ENCODE measurements around the gene PREX1.
"Not testable (repeated sequence)": the region's sequence is repeated elsewhere in the genome, so short reads cannot be mapped to it uniquely, and the experiment has no call there.

PREX1 gene

GRCh38 chr20:48601798-48602197 is 226.0 kb downstream of the PREX1 start:
- peaks cover 18% of the 10 kb centered on the region for H3K27me3 ChIP-seq (ENCODE audit: insufficient read depth, low read depth)
- no peak for TF ChIP-seq CTCF (conservative IDR thresholded peaks at IDR 0.05; ENCODE audit: low read depth, low read length)
- H3K36me3 ChIP-seq (ENCODE audit: insufficient read depth) = no peaks in the 10 kb centered on the region
- H3K4me3 ChIP-seq (IDR thresholded peaks at IDR 0.05; ENCODE audit: insufficient read depth, low read depth, low read length) = no peak overlapping the region
- no peaks in the 10 kb centered on the region for H4K20me1 ChIP-seq (ENCODE audit: insufficient read depth)
- H3K4me2 ChIP-seq = no peak overlapping the region
- H3K27ac ChIP-seq = no peak overlapping the region
- no peak overlapping the region for H3K9ac ChIP-seq
- H3K79me2 ChIP-seq (ENCODE audit: insufficient read depth, low read depth) = no peaks in the 10 kb centered on the region
- H3K4me1 ChIP-seq (ENCODE audit: low read depth, poor library complexity, severe bottlenecking) = no peaks in the 10 kb centered on the region
- H2AFZ ChIP-seq (ENCODE audit: low read depth) = no peak overlapping the region

GRCh38 chr20:48600470-48600945 is 227.3 kb downstream of the PREX1 start:
- no peaks in the 10 kb centered on the region for H3K4me1 ChIP-seq (ENCODE audit: low read depth, poor library complexity, severe bottlenecking)
- no peak overlapping the region for H3K27ac ChIP-seq
- peaks cover 18% of the 10 kb centered on the region for H3K27me3 ChIP-seq (ENCODE audit: insufficient read depth, low read depth)
- no peak overlapping the region for H2AFZ ChIP-seq (ENCODE audit: low read depth)
- H3K4me3 ChIP-seq (IDR thresholded peaks at IDR 0.05; ENCODE audit: insufficient read depth, low read depth, low read length) = no peak overlapping the region
- H3K9ac ChIP-seq = no peak overlapping the region
- TF ChIP-seq CTCF (conservative IDR thresholded peaks at IDR 0.05; ENCODE audit: low read depth, low read length) = no peak
- H4K20me1 ChIP-seq (ENCODE audit: insufficient read depth) = no peaks in the 10 kb centered on the region
- H3K4me2 ChIP-seq = no peak overlapping the region
- no peaks in the 10 kb centered on the region for H3K36me3 ChIP-seq (ENCODE audit: insufficient read depth)
- H3K79me2 ChIP-seq (ENCODE audit: insufficient read depth, low read depth) = no peaks in the 10 kb centered on the region

- Histone ChIP-seq H3K27me3 (ENCODE audit: insufficient read depth, low read depth) (peaks cover 21% of the 10 kb centered on the region), H3K27ac (no peak overlapping the region), H3K79me2 (ENCODE audit: insufficient read depth, low read depth) (no peaks in the 10 kb centered on the region), H3K4me3 (IDR thresholded peaks at IDR 0.05; ENCODE audit: insufficient read depth, low read depth, low read length) (no peak overlapping the region), H3K9ac (no peak overlapping the region), H3K4me1 (ENCODE audit: low read depth, poor library complexity, severe bottlenecking) (no peaks in the 10 kb centered on the region), H4K20me1 (ENCODE audit: insufficient read depth) (no peaks in the 10 kb centered on the region), H3K36me3 (ENCODE audit: insufficient read depth) (no peaks in the 10 kb centered on the region), H3K4me2 (no peak overlapping the region), H2AFZ (ENCODE audit: low read depth) (no peak overlapping the region)
- TF ChIP-seq CTCF (conservative IDR thresholded peaks at IDR 0.05; ENCODE audit: low read depth, low read length) = no peak
These were observed 227.9 kb downstream of the PREX1 start for GRCh38 chr20:48599748-48600469.

DNA sequence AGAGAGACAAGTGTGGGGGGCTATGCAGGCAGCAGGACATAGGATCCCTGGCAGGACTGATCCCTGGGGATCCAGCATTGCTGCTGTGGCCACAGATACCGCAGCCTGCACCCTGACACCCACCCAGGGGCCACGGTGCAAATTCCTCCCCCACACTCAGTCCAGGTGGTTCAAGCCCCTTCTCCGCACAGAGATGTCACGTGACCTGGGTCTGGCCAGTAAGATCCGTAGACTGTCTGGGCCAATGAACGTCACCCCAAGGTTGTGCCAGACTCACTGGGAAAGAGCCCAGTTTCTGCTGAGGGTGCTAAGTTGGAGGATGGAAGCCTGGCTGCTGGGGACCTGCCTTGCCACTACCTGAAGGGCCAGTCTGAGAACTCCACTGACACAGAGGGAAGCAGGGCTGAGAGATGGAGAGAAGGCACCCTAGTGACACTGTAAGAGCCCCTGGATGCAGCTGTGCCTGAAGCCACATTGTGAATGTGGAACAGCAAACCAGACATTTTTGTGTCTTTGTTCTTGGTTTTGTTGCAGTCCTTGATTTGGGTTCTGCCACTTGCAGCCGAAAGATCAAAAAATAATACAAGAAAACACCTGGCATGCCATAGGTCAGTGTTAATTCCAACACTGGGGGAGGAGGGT is 228.6 kb downstream of the PREX1 start:
- H3K27me3 ChIP-seq (ENCODE audit: insufficient read depth, low read depth) = peaks cover 15% of the 10 kb centered on the region
- no peak overlapping the region for H3K4me2 ChIP-seq
- no peaks in the 10 kb centered on the region for H3K79me2 ChIP-seq (ENCODE audit: insufficient read depth, low read depth)
- no peak for TF ChIP-seq CTCF (conservative IDR thresholded peaks at IDR 0.05; ENCODE audit: low read depth, low read length)
- no peaks in the 10 kb centered on the region for H4K20me1 ChIP-seq (ENCODE audit: insufficient read depth)
- H2AFZ ChIP-seq (ENCODE audit: low read depth) = no peak overlapping the region
- H3K4me1 ChIP-seq (ENCODE audit: low read depth, poor library complexity, severe bottlenecking) = no peaks in the 10 kb centered on the region
- no peak overlapping the region for H3K4me3 ChIP-seq (IDR thresholded peaks at IDR 0.05; ENCODE audit: insufficient read depth, low read depth, low read length)
- no peak overlapping the region for H3K9ac ChIP-seq
- H3K27ac ChIP-seq = no peak overlapping the region
- H3K36me3 ChIP-seq (ENCODE audit: insufficient read depth) = no peaks in the 10 kb centered on the region

DNA sequence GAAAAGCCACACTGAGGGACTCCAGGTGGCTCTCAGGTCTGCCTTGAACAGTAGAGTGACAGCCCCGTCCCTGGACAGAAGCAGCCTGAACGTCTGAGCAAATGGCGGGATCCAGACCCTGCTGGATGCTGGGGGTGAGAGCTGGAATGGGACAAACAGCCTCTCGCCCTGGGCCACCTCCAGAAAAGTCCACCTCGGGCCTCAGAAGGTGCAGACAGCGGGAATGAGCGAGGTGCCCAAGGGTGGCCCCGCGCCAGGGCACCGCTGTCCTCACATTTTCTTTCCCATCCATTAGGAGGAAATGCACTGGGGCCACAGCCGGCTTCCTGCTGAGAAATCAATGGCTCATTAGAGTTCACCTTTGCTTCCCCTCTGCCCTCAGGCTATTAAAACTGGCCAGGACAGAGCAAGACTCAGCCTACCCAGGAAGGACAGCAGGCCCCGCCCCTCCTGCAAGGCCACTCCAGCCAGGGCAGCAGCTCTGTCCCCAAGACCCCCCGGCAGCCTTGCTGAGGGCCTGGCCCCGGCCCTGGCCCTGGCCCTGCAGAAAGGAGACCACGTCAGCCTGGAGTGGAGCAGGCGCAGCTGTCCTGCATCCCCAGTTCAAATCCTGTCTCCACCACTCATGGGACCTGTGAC is 229.4 kb downstream of the PREX1 start:
- H2AFZ ChIP-seq (ENCODE audit: low read depth); H3K27ac ChIP-seq; H3K4me1 ChIP-seq (ENCODE audit: low read depth, poor library complexity, severe bottlenecking); H3K4me2 ChIP-seq; H3K79me2 ChIP-seq (ENCODE audit: insufficient read depth, low read depth); H4K20me1 ChIP-seq (ENCODE audit: insufficient read depth); H3K9ac ChIP-seq; H3K36me3 ChIP-seq (ENCODE audit: insufficient read depth); H3K4me3 ChIP-seq (IDR thresholded peaks at IDR 0.05; ENCODE audit: insufficient read depth, low read depth, low read length): not testable (repeated sequence)
- H3K27me3 ChIP-seq (ENCODE audit: insufficient read depth, low read depth) = peaks cover 19% of the 10 kb centered on the region
